HepG2 (cell line): ENCODE data around the gene DCC. TPM values are rescaled to one million over a fixed set of nuclear protein-coding genes. Genes with fewer than 3 reads are reported as not detected.

Source experiments
- ATAC-seq: fragments of 200-7000 bp; cut with Tn5 transposase; 3 replicates; pipeline ENCODE4 v1.9.1; 2020; ENCODE audit warnings: mild to moderate bottlenecking, moderate library complexity
- BruUV-seq: library from RNA; stranded (reverse); fragments of 400-500 nt; replicated peaks from 2 replicates; lab custom pipeline; 2021; lab: Mats Ljungman, UMichigan
- CTCF ChIA-PET: fragments of 300-600 bp; formaldehyde crosslinking; extraction: SDS; loops from one replicate; lab custom pipeline; 2021; ENCODE audit warnings: low total read pairs, inconsistent platforms, low intra/inter-chr PET ratio; lab: Yijun Ruan, JAX
- POLR2A ChIA-PET: fragments of 350-600 bp; sonication (Branson Sonifier 250); formaldehyde crosslinking; loops from one replicate; lab custom pipeline; 2020; ENCODE audit warnings: antibody characterized with exemption, inconsistent platforms; lab: Yijun Ruan, JAX
- DNase-seq: peaks from one replicate; pipeline ENCODE4 v3.0.0-alpha.2; 2015; ENCODE audit warnings: low spot score
- FAIRE-seq: peaks from 3 replicates; lab custom pipeline; 2011; peaks lifted over from hg19 to GRCh38; lab: Jason Lieb, UNC
- H2AFZ ChIP-seq: one replicate; pipeline ENCODE4 v1.6.1; 2011; ENCODE audit warnings: low read length, inconsistent platforms
- H3K27ac ChIP-seq: fragments of 300-600 bp; 3 replicates; pipeline ENCODE4 v1.8.0; 2011; ENCODE audit warnings: mixed run types, mild to moderate bottlenecking, mixed read lengths, low read length, inconsistent platforms; ENCODE audit not compliant: insufficient read depth; ENCODE audit errors: extremely low read length
- H3K27me3 ChIP-seq, 2 experiments: fragments of 200-600 bp in 1 of 2; 2 replicates in 1 of 2; 3 replicates in 1 of 2; pipeline versions ENCODE4 v1.6.0 to v1.8.0; 2011; ENCODE audit warnings: low read length in 2 of 2, mild to moderate bottlenecking in 2 of 2, moderate library complexity in 2 of 2, inconsistent platforms in 1 of 2; ENCODE audit not compliant: insufficient read depth in 2 of 2, control insufficient read depth in 1 of 2
- H3K36me3 ChIP-seq, 2 experiments: fragments of 200-600 bp in 1 of 2; replicated peaks in 1 of 2; 2 replicates in 1 of 2; 3 replicates in 1 of 2; pipeline versions ENCODE4 v1.5.1 to v1.8.0; 2011; ENCODE audit warnings: low read length in 2 of 2, inconsistent platforms in 1 of 2; ENCODE audit not compliant: insufficient read depth in 2 of 2, control insufficient read depth in 1 of 2
- H3K4me1 ChIP-seq: 2 replicates; pipeline ENCODE4 v1.5.1; 2012; ENCODE audit warnings: low read length, inconsistent platforms; ENCODE audit not compliant: insufficient read depth
- H3K4me2 ChIP-seq: 2 replicates; pipeline ENCODE4 v1.6.0; 2011; ENCODE audit warnings: low read depth, low read length, inconsistent platforms
- H3K4me3 ChIP-seq, 3 experiments: fragments of 200-600 bp in 1 of 3; sonication (generic), shearing (Covaris generic) in 1 of 3; replicated peaks in 1 of 3; 2 replicates each; pipeline ENCODE4 v1.5.1; 2011 to 2016; ENCODE audit warnings: low read length in 3 of 3, inconsistent platforms in 2 of 3, low read depth in 2 of 3, mild to moderate bottlenecking in 2 of 3, control low read depth in 1 of 3, mixed read lengths in 1 of 3; ENCODE audit not compliant: insufficient read depth in 1 of 3
- H3K79me2 ChIP-seq: one replicate; pipeline ENCODE4 v1.6.1; 2011; ENCODE audit warnings: low read length, inconsistent platforms; ENCODE audit not compliant: insufficient read depth
- H3K9ac ChIP-seq: 2 replicates; pipeline ENCODE4 v1.6.0; 2011; ENCODE audit warnings: mild to moderate bottlenecking, low read depth, low read length, inconsistent platforms; ENCODE audit not compliant: insufficient read depth
- H3K9me3 ChIP-seq: 2 replicates; pipeline ENCODE4 v1.5.1; 2012; ENCODE audit warnings: mild to moderate bottlenecking, low read length
- H4K20me1 ChIP-seq: 2 replicates; pipeline ENCODE4 v1.6.0; 2011; ENCODE audit warnings: inconsistent platforms, mild to moderate bottlenecking, low read length, moderate library complexity; ENCODE audit not compliant: insufficient read depth
- DDIT3 ChIP-seq: sonication (generic); formaldehyde crosslinking; IDR thresholded peaks from 2 replicates; pipeline ENCODE4 v1.4.0; 2020; ENCODE audit warnings: mild to moderate bottlenecking, missing genetic modification reagents
- HCFC1 ChIP-seq: fragments of 150-350 bp; IDR thresholded peaks from 2 replicates; pipeline ENCODE4 v1.6.1; 2014; ENCODE audit warnings: low read depth, low read length
- KLF15 ChIP-seq: sonication (generic); formaldehyde crosslinking; IDR thresholded peaks from 2 replicates; pipeline ENCODE4 v1.8.1; 2023; ENCODE audit warnings: borderline replicate concordance, mild to moderate bottlenecking, inconsistent platforms, missing genetic modification reagents, mixed read lengths
- NKX3-1 ChIP-seq: sonication (generic); formaldehyde crosslinking; IDR thresholded peaks from 2 replicates; pipeline ENCODE4 v1.5.0; 2020; ENCODE audit warnings: missing genetic modification reagents
- PAX8 ChIP-seq: sonication (generic); formaldehyde crosslinking; IDR thresholded peaks from 2 replicates; pipeline ENCODE4 v1.8.0; 2022; ENCODE audit warnings: mild to moderate bottlenecking, missing genetic modification reagents, borderline replicate concordance
- POLR2G ChIP-seq: fragments of 200-400 bp; formaldehyde crosslinking; IDR thresholded peaks from 2 replicates; pipeline ENCODE4 v1.6.1; 2018; ENCODE audit warnings: mild to moderate bottlenecking, low read depth, low read length, moderate library complexity
- RFX5 ChIP-seq: IDR thresholded peaks from 2 replicates; pipeline ENCODE4 v1.6.1; 2011; ENCODE audit warnings: low read depth, low read length, improper control_type of control experiment
- ZBTB2 ChIP-seq: sonication (generic); formaldehyde crosslinking; IDR thresholded peaks from 2 replicates; pipeline ENCODE4 v1.8.0; 2022; ENCODE audit warnings: low read depth, missing genetic modification reagents
- ZFY ChIP-seq: sonication (generic); formaldehyde crosslinking; IDR thresholded peaks from 2 replicates; pipeline ENCODE4 v1.4.0; 2020; ENCODE audit warnings: missing genetic modification reagents
- ZNF317 ChIP-seq: sonication (generic); formaldehyde crosslinking; IDR thresholded peaks from 2 replicates; pipeline ENCODE4 v1.5.0; 2020; ENCODE audit warnings: mild to moderate bottlenecking, missing genetic modification reagents
- ZNF841 ChIP-seq: sonication (generic); formaldehyde crosslinking; IDR thresholded peaks from 2 replicates; pipeline ENCODE4 v1.8.1; 2023; ENCODE audit warnings: missing genetic modification reagents, borderline replicate concordance
- ZSCAN12 ChIP-seq: sonication (generic); formaldehyde crosslinking; IDR thresholded peaks from 2 replicates; pipeline ENCODE4 v1.9.0; 2021; ENCODE audit warnings: mild to moderate bottlenecking, missing genetic modification reagents
- WGBS: methylation state at CpG from one replicate; pipeline ENCODE4 v1.1.6; 2017; ENCODE audit warnings: low lambda C conversion rate; 5-methylcytosine and 5-hydroxymethylcytosine counted together
- in situ Hi-C: cut with HindIII; loops from 2 replicates; pipeline ENCODE4 v1.10.0; 2017; ENCODE audit warnings: low pct_unique_long_range_greater_than_20kb; ENCODE audit not compliant: extremely low pct_ligation_motif_present
- intact Hi-C: fragments of 100-400 bp; cut with micrococcal nuclease; formaldehyde crosslinking; loops from one replicate; pipeline ENCODE4 v1.10.0; 2022; ENCODE audit not compliant: unreplicated experiment
- polyA plus RNA-seq, 8 experiments: library from polyadenylated mRNA; depleted of rRNA in 3 of 8; stranded (reverse) in 7 of 8; unstranded in 1 of 8; fragments of >200 nt; fragmentation: Illumina TruSeq in 4 of 8; extraction: Trizol in 4 of 8; gene quantifications; 2 replicates each; pipeline versions ENCODE4 v1.2.1 to v1.2.3, GENCODE V29; 2011 to 2016; ENCODE audit warnings: low read depth in 4 of 8, missing spikeins in 1 of 8, mixed read lengths in 1 of 8; ENCODE audit not compliant: insufficient read depth in 1 of 8
- total RNA-seq, 5 experiments: library from RNA; depleted of rRNA; stranded (reverse); fragments of >200 nt; fragmentation: Illumina TruSeq; extraction: Trizol; gene quantifications; 2 replicates each; pipeline ENCODE4 v1.2.3, GENCODE V29; 2016; ENCODE audit warnings: low read depth in 1 of 5
- TF ChIP-seq, protein P1 (sequence below): sonication (generic); formaldehyde crosslinking; IDR thresholded peaks from 2 replicates; pipeline ENCODE4 v1.5.0; 2020; ENCODE audit warnings: mild to moderate bottlenecking, missing genetic modification reagents, borderline replicate concordance

Gene DCC
- total and polyA plus RNA-seq, 2 of the 13 experiments (the other 11 are each of a cell fraction or from before 2014, with no cell fraction given), result not detected

GRCh38 chr18:53080687-53081086, 740.7 kb downstream of the DCC start:
- no peak overlapping the region for H3K9ac ChIP-seq
- no peak overlapping the region for H2AFZ ChIP-seq
- WGBS, result 2% methylated on average over 2 of the region's 2 CpGs
- no peak overlapping the region for H3K27ac ChIP-seq
- H3K4me1 ChIP-seq, result no peaks in the 10 kb centered on the region
- DNase-seq (no peak), ATAC-seq (no peak), FAIRE-seq (no peak)
- CTCF ChIA-PET, result no interaction called here
- H3K36me3 ChIP-seq, result no peaks in the 10 kb centered on the region
- BruUV-seq, result no TSS peak
- H3K4me2 ChIP-seq, result no peak overlapping the region
- no peak overlapping the region for H3K4me3 ChIP-seq
- TF ChIP-seq KLF15 (CRISPR knock-in tag), result no peak
- TF ChIP-seq POLR2G, result no peak
- TF ChIP-seq ZNF317 (CRISPR knock-in tag), result no peak
- no peak for TF ChIP-seq ZBTB2 (CRISPR knock-in tag)
- TF ChIP-seq RFX5, result no peak
- no peak for TF ChIP-seq NKX3-1 (CRISPR knock-in tag)
- no peak for TF ChIP-seq ZSCAN12
- TF ChIP-seq, protein P1, sequence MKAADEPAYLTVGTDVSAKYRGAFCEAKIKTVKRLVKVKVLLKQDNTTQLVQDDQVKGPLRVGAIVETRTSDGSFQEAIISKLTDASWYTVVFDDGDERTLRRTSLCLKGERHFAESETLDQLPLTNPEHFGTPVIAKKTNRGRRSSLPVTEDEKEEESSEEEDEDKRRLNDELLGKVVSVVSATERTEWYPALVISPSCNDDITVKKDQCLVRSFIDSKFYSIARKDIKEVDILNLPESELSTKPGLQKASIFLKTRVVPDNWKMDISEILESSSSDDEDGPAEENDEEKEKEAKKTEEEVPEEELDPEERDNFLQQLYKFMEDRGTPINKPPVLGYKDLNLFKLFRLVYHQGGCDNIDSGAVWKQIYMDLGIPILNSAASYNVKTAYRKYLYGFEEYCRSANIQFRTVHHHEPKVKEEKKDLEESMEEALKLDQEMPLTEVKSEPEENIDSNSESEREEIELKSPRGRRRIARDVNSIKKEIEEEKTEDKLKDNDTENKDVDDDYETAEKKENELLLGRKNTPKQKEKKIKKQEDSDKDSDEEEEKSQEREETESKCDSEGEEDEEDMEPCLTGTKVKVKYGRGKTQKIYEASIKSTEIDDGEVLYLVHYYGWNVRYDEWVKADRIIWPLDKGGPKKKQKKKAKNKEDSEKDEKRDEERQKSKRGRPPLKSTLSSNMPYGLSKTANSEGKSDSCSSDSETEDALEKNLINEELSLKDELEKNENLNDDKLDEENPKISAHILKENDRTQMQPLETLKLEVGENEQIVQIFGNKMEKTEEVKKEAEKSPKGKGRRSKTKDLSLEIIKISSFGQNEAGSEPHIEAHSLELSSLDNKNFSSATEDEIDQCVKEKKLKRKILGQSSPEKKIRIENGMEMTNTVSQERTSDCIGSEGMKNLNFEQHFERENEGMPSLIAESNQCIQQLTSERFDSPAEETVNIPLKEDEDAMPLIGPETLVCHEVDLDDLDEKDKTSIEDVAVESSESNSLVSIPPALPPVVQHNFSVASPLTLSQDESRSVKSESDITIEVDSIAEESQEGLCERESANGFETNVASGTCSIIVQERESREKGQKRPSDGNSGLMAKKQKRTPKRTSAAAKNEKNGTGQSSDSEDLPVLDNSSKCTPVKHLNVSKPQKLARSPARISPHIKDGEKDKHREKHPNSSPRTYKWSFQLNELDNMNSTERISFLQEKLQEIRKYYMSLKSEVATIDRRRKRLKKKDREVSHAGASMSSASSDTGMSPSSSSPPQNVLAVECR (CRISPR knock-in tag), result no peak
- TF ChIP-seq PAX8 (CRISPR knock-in tag), result no peak
- no peak for TF ChIP-seq ZNF841 (CRISPR knock-in tag)
- TF ChIP-seq HCFC1, result no peak
- TF ChIP-seq DDIT3 (CRISPR knock-in tag), result no peak
- TF ChIP-seq ZFY (CRISPR knock-in tag), result no peak
- POLR2A ChIA-PET, result no interaction called here
- H3K9me3 ChIP-seq, result peaks cover 14% of the 10 kb centered on the region; the same call in 1 of the 2 replicates
- in situ Hi-C loops, result no loop called here
- H3K27me3 ChIP-seq, result no peaks in the 10 kb centered on the region
- H3K79me2 ChIP-seq, result no peaks in the 10 kb centered on the region
- H4K20me1 ChIP-seq, result no peaks in the 10 kb centered on the region
- intact Hi-C loops, result no loop called here
